NK-92 (cell line): ENCODE results near the gene ADCY4.
"Not testable (repeated sequence)": the region's sequence is repeated elsewhere in the genome, so short reads cannot be mapped to it uniquely, and the experiment has no call there.

Source experiments
- DNase-seq: peaks from one replicate; lab custom pipeline; 2025; ENCODE audit not compliant: unreplicated experiment; lab: John Stamatoyannopoulos, UW

ADCY4 gene

GRCh38 chr14:24339284-24340151 is 4.6 kb upstream of the ADCY4 start, which contains the start of gene RIPK3:
Gene RIPK3 (minus strand): TSS chr14:24339991. CDS start chr14:24339826, 165 bp downstream.
- no peak for DNase-seq

- DNase-seq, result no peak
Measured at GRCh38 chr14:24338843-24339242, 4.0 kb upstream of the ADCY4 start.

GRCh38 chr14:24337824-24338175 is 2.9 kb upstream of the ADCY4 start:
- DNase-seq, result no peak

GRCh38 chr14:24337144-24337823 is 2.4 kb upstream of the ADCY4 start:
- DNase-seq, result no peak

- no peak for DNase-seq
Measured at GRCh38 chr14:24335461-24336171, 745 bp upstream of the ADCY4 start.

GRCh38 chr14:24332268-24332993 is 2.4 kb downstream of the ADCY4 start:
- peak; percentile 35 for DNase-seq

- no peak for DNase-seq
Measured at GRCh38 chr14:24331731-24332267, 3.1 kb downstream of the ADCY4 start.

GRCh38 chr14:24330973-24331674 is 3.7 kb downstream of the ADCY4 start:
- no peak for DNase-seq

- no peak for DNase-seq
Measured at GRCh38 chr14:24329736-24330135, 5.1 kb downstream of the ADCY4 start.

GRCh38 chr14:24329073-24329663 is 5.7 kb downstream of the ADCY4 start:
- no peak for DNase-seq

- not testable (repeated sequence) for DNase-seq
Measured at GRCh38 chr14:24327914-24328313, 7.0 kb downstream of the ADCY4 start.

- no peak for DNase-seq
Measured at GRCh38 chr14:24327303-24327702, 7.6 kb downstream of the ADCY4 start.

GRCh38 chr14:24325963-24326362 is 8.9 kb downstream of the ADCY4 start:
- DNase-seq, result no peak

GRCh38 chr14:24325041-24325530 is 9.8 kb downstream of the ADCY4 start:
- no peak for DNase-seq

GRCh38 chr14:24324024-24324423 is 10.8 kb downstream of the ADCY4 start:
- no peak for DNase-seq

GRCh38 chr14:24323341-24323740 is 11.5 kb downstream of the ADCY4 start:
- no peak for DNase-seq

- no peak for DNase-seq
Measured at GRCh38 chr14:24322672-24323071, 12.2 kb downstream of the ADCY4 start.

- no peak for DNase-seq
Measured at GRCh38 chr14:24321212-24321975, 13.5 kb downstream of the ADCY4 start.
